ENCODE data around the gene PTPRC. TPM values are rescaled to one million over a fixed set of nuclear protein-coding genes. Genes with fewer than 3 reads are reported as not detected.
A peak's percentile ranks its signal among the peaks of the same experiment; 100 is the strongest.

PTPRC gene
- total RNA-seq, 1 donor from 2014 or later, result 29.8 TPM

GRCh38 chr1:198761859-198762616 lies 123.2 kb downstream of the PTPRC start:
- no peak for DNase-seq (ENCODE audit: low spot score)

GRCh38 chr1:198763298-198763714 lies 124.5 kb downstream of the PTPRC start:
- DNase-seq (ENCODE audit: low spot score), result no peak

DNA sequence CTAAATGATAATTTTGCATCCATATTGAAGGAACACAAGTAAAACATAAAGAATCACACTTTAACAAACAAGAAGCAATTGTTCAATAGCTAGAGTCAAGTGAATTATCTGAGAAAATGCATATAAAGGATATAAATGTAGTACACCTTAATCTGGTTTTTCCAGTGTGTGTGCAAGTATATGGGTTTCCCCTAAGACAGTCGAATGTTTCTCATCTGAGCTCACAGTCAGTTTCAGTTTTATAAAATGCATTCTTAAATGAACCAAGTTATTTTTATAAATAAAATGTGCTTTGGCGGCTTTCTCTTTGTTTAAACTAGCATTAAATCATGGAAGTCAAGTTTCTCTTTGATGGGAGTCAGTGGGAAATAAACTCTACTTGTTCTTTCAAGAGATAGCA lies 125.9 kb downstream of the PTPRC start:
- DNase-seq (ENCODE audit: low spot score), result no peak

DNA sequence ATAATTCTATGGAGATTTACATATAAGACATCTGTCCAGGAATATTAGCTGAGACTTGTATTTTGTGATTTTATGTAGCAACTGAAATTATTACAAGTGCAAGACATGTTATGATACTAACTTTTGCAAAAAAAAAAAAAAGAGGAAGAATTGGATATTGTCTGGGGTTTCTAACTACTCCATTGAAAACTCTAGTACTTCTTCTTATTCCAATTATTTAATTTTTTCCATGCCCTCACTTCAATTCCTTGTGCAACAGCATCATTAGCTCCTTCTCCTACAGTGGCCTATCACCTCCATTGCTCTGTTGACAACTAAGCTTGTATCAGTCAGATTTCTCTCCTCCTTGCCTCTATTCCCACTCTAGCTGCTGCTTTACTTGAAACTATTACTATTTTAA lies 126.6 kb downstream of the PTPRC start:
- no peak for DNase-seq (ENCODE audit: low spot score)

DNA sequence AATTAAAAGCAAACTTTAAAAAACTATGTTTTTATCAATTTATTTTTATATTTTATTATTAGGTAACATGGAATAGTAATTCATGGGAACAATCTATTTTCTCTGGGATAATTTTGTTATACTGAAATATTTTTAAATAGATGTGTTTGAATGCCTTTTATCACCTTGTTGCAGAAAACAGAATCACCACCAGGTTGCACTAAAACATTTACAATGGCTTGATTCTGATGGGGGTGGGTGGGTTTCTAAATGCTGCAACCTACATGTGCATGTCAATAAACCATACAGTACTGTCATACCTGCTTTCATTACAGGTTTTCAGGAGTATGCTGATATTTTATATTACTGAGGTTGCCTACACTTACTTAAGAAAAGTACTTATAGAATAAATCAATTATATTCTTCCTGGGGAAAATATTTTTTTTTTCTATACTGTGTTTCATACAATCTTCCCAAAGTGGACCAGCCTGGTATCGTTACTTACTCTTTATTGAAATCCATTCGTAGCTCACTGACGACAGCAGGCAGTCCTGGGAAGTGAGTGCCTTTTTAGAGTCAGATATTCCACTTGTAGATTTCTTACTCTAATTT lies 132.8 kb downstream of the PTPRC start:
- DNase-seq (ENCODE audit: low spot score), result no peak

GRCh38 chr1:198772626-198773025 lies 133.8 kb downstream of the PTPRC start:
- no peak for DNase-seq (ENCODE audit: low spot score)

GRCh38 chr1:198773030-198773429 lies 134.2 kb downstream of the PTPRC start:
- no peak for DNase-seq (ENCODE audit: low spot score)

DNA sequence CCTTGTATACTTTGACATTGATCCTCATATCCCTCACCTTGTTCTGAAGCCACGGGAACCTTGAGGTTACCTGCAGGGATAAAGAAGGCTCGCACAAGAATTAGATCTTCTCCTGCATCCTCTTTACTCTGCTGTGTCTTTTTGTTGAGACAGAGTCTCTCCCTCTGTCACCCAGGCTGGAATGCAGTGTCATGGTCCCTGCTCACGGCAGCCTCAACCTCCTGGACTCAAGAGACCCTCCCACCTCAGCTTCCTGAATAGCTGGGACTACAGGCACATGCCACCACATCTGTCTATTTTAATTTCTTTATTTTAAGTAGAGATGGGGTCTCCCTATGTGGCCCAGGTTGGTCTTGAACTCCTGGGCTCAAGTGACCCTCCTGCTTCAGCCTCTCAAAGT lies 134.7 kb downstream of the PTPRC start:
- DNase-seq (ENCODE audit: low spot score), result no peak

- no peak for DNase-seq (ENCODE audit: low spot score)
Observed at GRCh38 chr1:198774421-198774820, 135.6 kb downstream of the PTPRC start.

DNA sequence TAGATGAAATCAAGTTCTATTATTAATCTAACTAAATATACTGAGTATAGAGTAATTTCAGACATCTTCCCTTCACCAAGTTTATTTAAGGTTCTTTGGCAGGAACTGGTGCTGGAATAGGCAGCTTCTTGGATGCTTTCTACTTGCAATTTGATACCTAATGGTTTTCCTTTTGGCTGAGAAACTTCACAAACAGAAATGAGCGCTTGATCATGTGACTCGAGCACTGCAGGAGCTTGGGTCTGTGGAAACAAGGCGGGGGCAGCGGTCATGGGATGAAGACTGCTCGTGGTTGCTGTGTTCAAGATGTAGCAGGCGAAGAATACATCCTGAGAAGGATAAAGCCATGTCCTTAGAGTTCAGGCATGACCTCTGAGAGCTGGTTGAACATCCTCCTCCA lies 136.8 kb downstream of the PTPRC start:
- no peak for DNase-seq (ENCODE audit: low spot score)

- DNase-seq (ENCODE audit: low spot score), result peak; percentile 50
Observed at GRCh38 chr1:198776602-198777029, 137.8 kb downstream of the PTPRC start.

GRCh38 chr1:198778049-198778448 lies 139.2 kb downstream of the PTPRC start:
- no peak for DNase-seq (ENCODE audit: low spot score)

DNA sequence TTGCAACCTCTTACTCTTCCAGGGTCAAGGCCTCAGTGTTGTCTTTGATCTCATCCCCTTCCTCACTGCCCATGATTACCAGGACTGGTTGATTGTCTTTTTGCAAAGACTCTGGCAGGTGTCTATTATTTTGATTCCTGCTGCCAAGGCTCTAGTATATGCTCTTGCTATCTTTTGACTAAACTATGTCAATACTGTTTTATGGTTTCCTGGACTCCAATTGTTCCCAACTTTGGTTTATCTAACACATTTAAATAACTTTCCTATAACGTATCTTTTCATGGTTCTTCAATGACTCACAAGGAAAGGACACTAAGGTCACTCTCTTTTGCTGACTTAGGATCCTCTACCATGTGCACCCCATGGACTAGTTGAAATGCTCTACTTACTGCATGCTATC lies 141.5 kb downstream of the PTPRC start:
- no peak for DNase-seq (ENCODE audit: low spot score)

DNA sequence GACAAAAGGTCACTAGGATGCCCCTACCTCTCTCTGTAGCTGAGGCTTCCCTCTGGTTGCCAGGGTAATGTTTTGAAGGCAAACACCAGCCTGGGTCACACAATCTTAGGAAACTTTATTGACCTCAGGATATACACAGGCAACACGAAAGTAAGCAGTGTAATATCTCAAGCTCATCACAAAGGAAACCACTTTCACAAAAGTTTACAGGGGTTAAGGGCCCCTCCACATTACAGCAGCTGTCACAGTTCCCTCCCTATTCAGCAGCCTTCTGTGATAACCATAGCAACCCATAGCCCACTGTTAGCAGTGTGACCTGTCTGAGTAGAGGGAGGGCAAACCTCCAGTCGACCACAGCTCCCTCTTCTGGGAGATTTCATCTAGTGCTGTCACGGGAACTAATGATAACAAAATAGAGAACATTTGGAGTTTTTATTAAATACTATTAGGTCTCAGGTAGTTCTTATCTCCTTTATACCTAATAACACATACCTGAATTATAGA lies 149.8 kb downstream of the PTPRC start:
- DNase-seq (ENCODE audit: low spot score), result no peak

DNA sequence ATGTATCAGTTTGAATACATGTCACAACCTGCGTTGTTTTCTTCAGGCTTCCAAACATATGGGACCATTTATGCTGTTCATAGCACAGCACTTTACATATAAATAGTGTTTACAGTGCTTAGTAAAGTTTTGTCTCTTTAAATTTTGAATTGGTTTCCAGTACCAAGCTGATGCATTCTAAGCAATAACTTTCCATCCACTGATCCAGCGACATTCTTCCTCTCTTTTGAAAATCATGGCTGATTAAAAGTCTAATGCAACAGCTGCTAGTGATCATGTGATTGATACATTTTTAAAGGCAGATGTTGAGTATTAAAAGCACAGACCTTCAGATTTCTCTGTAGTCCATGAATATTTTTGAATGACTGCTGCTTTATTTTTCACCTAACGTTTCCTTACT lies 154.9 kb downstream of the PTPRC start:
- no peak for DNase-seq (ENCODE audit: low spot score)

DNA sequence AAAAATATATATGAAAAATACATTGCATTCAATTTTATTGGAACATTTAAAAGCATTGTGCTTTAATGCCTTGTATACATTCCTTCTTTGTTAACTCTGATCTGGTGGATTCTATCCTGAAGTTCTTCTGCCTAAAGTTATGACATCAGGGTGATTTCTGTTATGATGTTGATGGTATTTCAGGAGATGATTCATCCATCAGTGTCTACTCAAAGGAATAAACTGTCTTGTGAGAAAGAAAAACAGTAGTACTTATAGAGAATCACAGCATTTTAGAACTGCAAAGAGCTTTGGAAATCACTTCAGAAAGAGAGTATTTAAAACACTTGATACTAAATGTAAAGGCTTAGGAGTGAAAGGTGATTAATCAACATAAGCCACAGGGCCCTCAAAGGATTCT lies 155.7 kb downstream of the PTPRC start:
- no peak for DNase-seq (ENCODE audit: low spot score)

GRCh38 chr1:198797656-198798055 lies 158.8 kb downstream of the PTPRC start:
- DNase-seq (ENCODE audit: low spot score), result no peak

DNA sequence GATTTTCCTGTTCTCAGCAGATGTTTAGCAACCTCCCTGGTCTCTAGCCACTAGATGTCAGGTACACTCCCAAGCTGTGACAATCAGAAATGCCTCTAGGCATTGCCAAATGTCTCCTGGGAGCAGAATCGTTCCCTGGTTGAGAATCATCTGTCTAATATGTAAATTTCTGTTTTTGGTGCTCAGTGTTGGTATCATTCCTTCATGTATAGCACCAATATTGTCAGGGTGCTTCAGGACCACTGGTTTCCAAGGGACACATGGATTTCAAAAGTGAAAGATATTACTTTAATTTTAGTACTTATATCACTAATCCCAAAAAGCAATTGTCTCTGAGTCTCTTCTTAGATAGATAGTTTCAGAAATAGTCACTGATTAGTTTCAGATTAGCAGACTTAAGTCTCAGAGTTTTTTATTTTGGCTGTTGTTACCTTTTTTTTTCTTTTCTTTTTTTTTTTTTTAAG lies 160.1 kb downstream of the PTPRC start:
- DNase-seq (ENCODE audit: low spot score), result no peak

- DNase-seq (ENCODE audit: low spot score), result no peak
Observed at GRCh38 chr1:198805498-198806151, 166.8 kb downstream of the PTPRC start.

DNA sequence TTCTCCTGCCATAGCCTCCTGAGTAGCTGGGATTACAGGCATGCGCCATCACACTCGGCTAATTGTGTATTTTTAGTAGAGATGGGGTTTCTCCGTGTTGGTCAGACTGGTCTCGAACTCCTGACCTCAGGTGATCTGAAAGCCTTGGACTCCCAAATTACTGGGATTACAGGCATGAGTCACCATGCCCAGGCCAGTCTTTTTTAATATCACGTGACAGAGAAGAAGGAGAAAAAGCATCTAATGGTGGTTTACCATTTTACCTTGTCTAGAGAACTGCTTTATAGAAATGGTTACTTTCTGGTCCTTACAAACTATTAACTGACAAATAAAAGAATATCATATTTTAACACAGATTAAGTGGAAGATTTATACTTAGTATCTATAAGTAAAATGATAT lies 168.0 kb downstream of the PTPRC start:
- no peak for DNase-seq (ENCODE audit: low spot score)
